HepG2 (cell line): ENCODE measurements around the gene SAPCD1. TPM values are rescaled to one million over a fixed set of nuclear protein-coding genes. Genes with fewer than 3 reads are reported as not detected.

Experiments
- AKNA ChIP-seq: sonication (generic); formaldehyde crosslinking; IDR thresholded peaks from 2 replicates; pipeline ENCODE4 v1.4.0; 2020; ENCODE audit warnings: missing genetic modification reagents, borderline replicate concordance
- DBP ChIP-seq: sonication (generic); formaldehyde crosslinking; IDR thresholded peaks from 2 replicates; pipeline ENCODE4 v1.4.0; 2020; ENCODE audit warnings: missing genetic modification reagents; ENCODE audit errors: not compliant biosample characterization
- EHMT2 ChIP-seq: fragments of 200-600 bp; sonication (generic); IDR thresholded peaks from 2 replicates; pipeline ENCODE4 v1.7.0; 2017; ENCODE audit warnings: antibody characterized with exemption, low read depth, low read length, borderline replicate concordance
- FIP1L1 ChIP-seq: fragments of 200-400 bp; formaldehyde crosslinking; IDR thresholded peaks from 2 replicates; pipeline ENCODE4 v1.6.1; 2018; ENCODE audit warnings: low read depth, mild to moderate bottlenecking, low read length, moderate library complexity, borderline replicate concordance; ENCODE audit not compliant: insufficient read depth
- FOXO1 ChIP-seq: sonication (generic); formaldehyde crosslinking; IDR thresholded peaks from 2 replicates; pipeline ENCODE4 v1.4.0; 2020; ENCODE audit warnings: missing genetic modification reagents
- GRHL1 ChIP-seq: sonication (generic); formaldehyde crosslinking; conservative IDR thresholded peaks from 2 replicates; pipeline ENCODE4 v1.8.0; 2022; ENCODE audit warnings: missing genetic modification reagents
- HDAC2 ChIP-seq: sonication (generic); formaldehyde crosslinking; IDR thresholded peaks from 2 replicates; pipeline ENCODE4 v1.4.0; 2020; ENCODE audit warnings: missing genetic modification reagents
- HHEX ChIP-seq: IDR thresholded peaks from 2 replicates; pipeline ENCODE4 v1.6.1; 2016; ENCODE audit warnings: control low read depth
- HOMEZ ChIP-seq: IDR thresholded peaks from 2 replicates; pipeline ENCODE4 v1.6.1; 2016; ENCODE audit warnings: low read depth
- NFE2 ChIP-seq: sonication (generic); formaldehyde crosslinking; IDR thresholded peaks from 2 replicates; pipeline ENCODE4 v1.4.0; 2020; ENCODE audit warnings: missing genetic modification reagents
- NFYB ChIP-seq: sonication (generic); formaldehyde crosslinking; IDR thresholded peaks from 2 replicates; pipeline ENCODE4 v1.4.0; 2020; ENCODE audit warnings: missing genetic modification reagents
- RARA ChIP-seq: IDR thresholded peaks from 2 replicates; pipeline ENCODE4 v1.6.1; 2016; ENCODE audit warnings: missing genetic modification reagents, missing compliant biosample characterization
- SALL2 ChIP-seq: sonication (generic); formaldehyde crosslinking; IDR thresholded peaks from 2 replicates; pipeline ENCODE4 v1.8.1; 2023; ENCODE audit warnings: mild to moderate bottlenecking, missing genetic modification reagents, inconsistent platforms
- SRF ChIP-seq: IDR thresholded peaks from 2 replicates; pipeline ENCODE4 v1.6.1; 2011; ENCODE audit warnings: mild to moderate bottlenecking, low read depth, low read length, moderate library complexity
- ZFP36 ChIP-seq: fragments of 150-350 bp; IDR thresholded peaks from 2 replicates; pipeline ENCODE4 v1.6.1; 2018; ENCODE audit warnings: borderline replicate concordance, low read length, low read depth; ENCODE audit not compliant: partially characterized antibody
- ZFP82 ChIP-seq: sonication (generic); formaldehyde crosslinking; IDR thresholded peaks from 2 replicates; pipeline ENCODE4 v1.5.1; 2020; ENCODE audit warnings: mild to moderate bottlenecking, missing genetic modification reagents, borderline replicate concordance
- ZNF138 ChIP-seq: sonication (generic); formaldehyde crosslinking; IDR thresholded peaks from 2 replicates; pipeline ENCODE4 v1.5.0; 2020; ENCODE audit warnings: mild to moderate bottlenecking, low read depth, missing genetic modification reagents
- ZNF251 ChIP-seq: sonication (generic); formaldehyde crosslinking; IDR thresholded peaks from 2 replicates; pipeline ENCODE4 v1.9.0; 2021; ENCODE audit warnings: mild to moderate bottlenecking, missing genetic modification reagents
- ZNF543 ChIP-seq: sonication (generic); formaldehyde crosslinking; IDR thresholded peaks from 2 replicates; pipeline ENCODE4 v1.4.0; 2020; ENCODE audit warnings: mild to moderate bottlenecking, missing genetic modification reagents
- ZSCAN21 ChIP-seq: sonication (generic); formaldehyde crosslinking; IDR thresholded peaks from 2 replicates; pipeline ENCODE4 v1.8.0; 2022; ENCODE audit warnings: mild to moderate bottlenecking, missing genetic modification reagents, moderate library complexity, borderline replicate concordance
- polyA plus RNA-seq, 8 experiments: library from polyadenylated mRNA; depleted of rRNA in 3 of 8; stranded (reverse) in 7 of 8; unstranded in 1 of 8; fragments of >200 nt; fragmentation: Illumina TruSeq in 4 of 8; extraction: Trizol in 4 of 8; gene quantifications; 2 replicates each; pipeline versions ENCODE4 v1.2.1 to v1.2.3, GENCODE V29; 2011 to 2016; ENCODE audit warnings: low read depth in 4 of 8, missing spikeins in 1 of 8, mixed read lengths in 1 of 8; ENCODE audit not compliant: insufficient read depth in 1 of 8
- total RNA-seq, 5 experiments: library from RNA; depleted of rRNA; stranded (reverse); fragments of >200 nt; fragmentation: Illumina TruSeq; extraction: Trizol; gene quantifications; 2 replicates each; pipeline ENCODE4 v1.2.3, GENCODE V29; 2016; ENCODE audit warnings: low read depth in 1 of 5

Gene SAPCD1
- total and polyA plus RNA-seq, 2 of the 13 experiments (the other 11 are each of a cell fraction or from before 2014, with no cell fraction given): 2.5 to 3.9 TPM

GRCh38 chr6:31737991-31738979, 24.2 kb upstream of the SAPCD1 start (continued):
- TF ChIP-seq DBP (no peak), RARA (CRISPR knock-in tag) (peak; percentile 75), SALL2 (CRISPR knock-in tag) (no peak), EHMT2 (no peak), NFE2 (CRISPR knock-in tag) (no peak), AKNA (CRISPR knock-in tag) (no peak), ZNF543 (CRISPR knock-in tag) (peak; percentile 94; the same call in 1 of the 2 replicates), FOXO1 (CRISPR knock-in tag) (peak; percentile 89), ZFP82 (CRISPR knock-in tag) (0 out of 2 replicates have a peak, but pooled peaks have one; percentile 44), SRF (no peak), ZNF251 (CRISPR knock-in tag) (no peak), ZFP36 (no peak), HOMEZ (CRISPR knock-in tag) (0 out of 2 replicates have a peak, but pooled peaks have one; percentile 42), FIP1L1 (no peak), HHEX (CRISPR knock-in tag) (peak; percentile 86), ZNF138 (CRISPR knock-in tag) (no peak), ZSCAN21 (CRISPR knock-in tag) (peak; percentile 75), GRHL1 (no peak), NFYB (CRISPR knock-in tag) (peak; percentile 51), HDAC2 (CRISPR knock-in tag) (peak; percentile 94)
